ENCODE results near the gene CHRNA1. TPM values are rescaled to one million over a fixed set of nuclear protein-coding genes. Genes with fewer than 3 reads are reported as not detected.

Gene CHRNA1
- total and polyA plus RNA-seq, 10 of the 15 experiments (the other 5 are each of a cell fraction or from before 2014, with no cell fraction given) = 0.05 to 0.14 TPM; not detected in 8

- Histone ChIP-seq H3K9me3 (replicated peaks; ENCODE audit: control insufficient read depth, insufficient read depth, low read length) (no peaks in the 10 kb centered on the region), H3K79me2 (ENCODE audit: control insufficient read depth, insufficient read depth, low read length) (no peaks in the 10 kb centered on the region), H4K20me1 (ENCODE audit: control insufficient read depth, insufficient read depth) (no peaks in the 10 kb centered on the region), H3K36me3 (ENCODE audit: control insufficient read depth in 2 of 2, insufficient read depth in 2 of 2, low read length in 1 of 2) (no peaks in the 10 kb centered on the region), H3K4me3 (no peak overlapping the region), H3K4me2 (ENCODE audit: control insufficient read depth, insufficient read depth) (no peak overlapping the region), H3K9ac (ENCODE audit: control insufficient read depth, insufficient read depth, low read length) (no peak overlapping the region), H3K4me1 (ENCODE audit: control insufficient read depth, insufficient read depth, low read length) (peaks cover 5% of the 10 kb centered on the region), H2AFZ (ENCODE audit: control insufficient read depth, low read depth, low read length) (no peak overlapping the region), H3K27ac (ENCODE audit: control insufficient read depth, insufficient read depth) (no peak overlapping the region), H3K27me3 (replicated peaks in 1 of 2; ENCODE audit: control insufficient read depth in 2 of 2, insufficient read depth in 2 of 2, low read length in 1 of 2) (peaks cover 0 to 3% of the 10 kb centered on the region in 2 experiments; a peak in 1 of 4 replicates)
- no TSS peak for BruUV-seq (replicated peaks)
- ChIA-PET SMC1A (ENCODE audit: uncharacterized antibody, unreplicated experiment) (interaction anchor here (1.2 to 2.8 kb wide), 3 partner anchors 11 to 62 kb away, joined by 3 to 9 read pairs (median 9); no protein-coding TSS in a partner anchor), RAD21 (ENCODE audit: unreplicated experiment) (no interaction called here), CTCF (interaction anchor here (1.2 to 6.4 kb wide), 2 partner anchors 11 to 64 kb away, joined by 3 to 43 read pairs; no protein-coding TSS in a partner anchor), POLR2A (interaction anchor here (0.5 to 1.6 kb wide), 2 partner anchors 12 to 305 kb away, joined by 3 to 4 read pairs; no protein-coding TSS in a partner anchor)
- no peak for FAIRE-seq
- WGBS (ENCODE audit: insufficient coverage, insufficient replicate concordance, low lambda C conversion rate, missing lambda C conversion rate) = 68% methylated on average over 5 of the region's 5 CpGs
- intact Hi-C loops (cut with micrococcal nuclease; ENCODE audit: unreplicated experiment) (no loop called here), in situ Hi-C loops (cut with MboI) (no loop called here)
- no peak for DNase-seq (ENCODE audit: low read depth, low spot score)
- ATAC-seq = no peak
- TF ChIP-seq, protein P1, sequence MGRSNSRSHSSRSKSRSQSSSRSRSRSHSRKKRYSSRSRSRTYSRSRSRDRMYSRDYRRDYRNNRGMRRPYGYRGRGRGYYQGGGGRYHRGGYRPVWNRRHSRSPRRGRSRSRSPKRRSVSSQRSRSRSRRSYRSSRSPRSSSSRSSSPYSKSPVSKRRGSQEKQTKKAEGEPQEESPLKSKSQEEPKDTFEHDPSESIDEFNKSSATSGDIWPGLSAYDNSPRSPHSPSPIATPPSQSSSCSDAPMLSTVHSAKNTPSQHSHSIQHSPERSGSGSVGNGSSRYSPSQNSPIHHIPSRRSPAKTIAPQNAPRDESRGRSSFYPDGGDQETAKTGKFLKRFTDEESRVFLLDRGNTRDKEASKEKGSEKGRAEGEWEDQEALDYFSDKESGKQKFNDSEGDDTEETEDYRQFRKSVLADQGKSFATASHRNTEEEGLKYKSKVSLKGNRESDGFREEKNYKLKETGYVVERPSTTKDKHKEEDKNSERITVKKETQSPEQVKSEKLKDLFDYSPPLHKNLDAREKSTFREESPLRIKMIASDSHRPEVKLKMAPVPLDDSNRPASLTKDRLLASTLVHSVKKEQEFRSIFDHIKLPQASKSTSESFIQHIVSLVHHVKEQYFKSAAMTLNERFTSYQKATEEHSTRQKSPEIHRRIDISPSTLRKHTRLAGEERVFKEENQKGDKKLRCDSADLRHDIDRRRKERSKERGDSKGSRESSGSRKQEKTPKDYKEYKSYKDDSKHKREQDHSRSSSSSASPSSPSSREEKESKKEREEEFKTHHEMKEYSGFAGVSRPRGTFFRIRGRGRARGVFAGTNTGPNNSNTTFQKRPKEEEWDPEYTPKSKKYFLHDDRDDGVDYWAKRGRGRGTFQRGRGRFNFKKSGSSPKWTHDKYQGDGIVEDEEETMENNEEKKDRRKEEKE (IDR thresholded peaks at IDR 0.05) = no peak
- TF ChIP-seq SKIL (IDR thresholded peaks at IDR 0.05; ENCODE audit: low read depth, poor library complexity, severe bottlenecking) = no peak
- TF ChIP-seq POLR2AphosphoS5 (IDR thresholded peaks at IDR 0.05; ENCODE audit: low read length) = no peak
- no peak for TF ChIP-seq SMAD5 (IDR thresholded peaks at IDR 0.05; ENCODE audit: low read depth)
- no peak for TF ChIP-seq SMAD1 (IDR thresholded peaks at IDR 0.05; ENCODE audit: low read depth, partially characterized antibody)
- no peak for TF ChIP-seq CEBPB (IDR thresholded peaks at IDR 0.05; ENCODE audit: borderline replicate concordance in 1 of 2, low read depth in 2 of 2, low read length in 2 of 2)
- TF ChIP-seq RAD51 (IDR thresholded peaks at IDR 0.05) = no peak
- TF ChIP-seq, protein P2, sequence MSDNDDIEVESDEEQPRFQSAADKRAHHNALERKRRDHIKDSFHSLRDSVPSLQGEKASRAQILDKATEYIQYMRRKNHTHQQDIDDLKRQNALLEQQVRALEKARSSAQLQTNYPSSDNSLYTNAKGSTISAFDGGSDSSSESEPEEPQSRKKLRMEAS (IDR thresholded peaks at IDR 0.05; ENCODE audit: low read depth, low read length) = no peak
- no peak for TF ChIP-seq NFIC (IDR thresholded peaks at IDR 0.05; ENCODE audit: low read depth, low read length)
- no peak for TF ChIP-seq EGR1 (IDR thresholded peaks at IDR 0.05; ENCODE audit: borderline replicate concordance in 1 of 2, low read depth in 2 of 2, low read length in 2 of 2)
- TF ChIP-seq FOS (IDR thresholded peaks at IDR 0.05; ENCODE audit: borderline replicate concordance, extremely low read depth, insufficient read length) = no peak
Measured at GRCh38 chr2:174760845-174761473, 3.3 kb downstream of the CHRNA1 start.
